ENCODE results near the gene GPR78. TPM values are rescaled to one million over a fixed set of nuclear protein-coding genes. Genes with fewer than 3 reads are reported as not detected.

Gene GPR78
- total and polyA plus RNA-seq, 2 of the 8 experiments (the other 6 are each of a cell fraction or from before 2014, with no cell fraction given) = 1.0 to 3.0 TPM

- TF ChIP-seq SAP30 (IDR thresholded peaks at IDR 0.05; ENCODE audit: insufficient read depth, insufficient replicate concordance, low read length) (no peak), POLR2AphosphoS5 (IDR thresholded peaks at IDR 0.05; ENCODE audit: low read depth, low read length) (no peak), CEBPB (IDR thresholded peaks at IDR 0.05; ENCODE audit: low read depth, low read length) (no peak), ZNF274 (IDR thresholded peaks at IDR 0.05; ENCODE audit: borderline replicate concordance, extremely low read depth, low read length) (no peak), CHD7 (IDR thresholded peaks at IDR 0.05; ENCODE audit: insufficient replicate concordance, low read length) (no peak)
Measured at GRCh38 chr4:8550691-8551090, 29.5 kb upstream of the GPR78 start (continued).

Measured in H1 (cell line).